HepG2 (cell line): ENCODE measurements around the gene PLPP3. TPM values are rescaled to one million over a fixed set of nuclear protein-coding genes. Genes with fewer than 3 reads are reported as not detected.
A peak's percentile ranks its signal among the peaks of the same experiment; 100 is the strongest.

ENCODE experiments used
- ATAC-seq: fragments of 200-7000 bp; cut with Tn5 transposase; 3 replicates; pipeline ENCODE4 v1.9.1; 2020; ENCODE audit warnings: mild to moderate bottlenecking, moderate library complexity
- BruUV-seq: library from RNA; stranded (reverse); fragments of 400-500 nt; replicated peaks from 2 replicates; lab custom pipeline; 2021; lab: Mats Ljungman, UMichigan
- CTCF ChIA-PET: fragments of 300-600 bp; formaldehyde crosslinking; extraction: SDS; loops from one replicate; lab custom pipeline; 2021; ENCODE audit warnings: low total read pairs, inconsistent platforms, low intra/inter-chr PET ratio; lab: Yijun Ruan, JAX
- POLR2A ChIA-PET: fragments of 350-600 bp; sonication (Branson Sonifier 250); formaldehyde crosslinking; loops from one replicate; lab custom pipeline; 2020; ENCODE audit warnings: antibody characterized with exemption, inconsistent platforms; lab: Yijun Ruan, JAX
- DNase-seq: peaks from one replicate; pipeline ENCODE4 v3.0.0-alpha.2; 2015; ENCODE audit warnings: low spot score
- FAIRE-seq: peaks from 3 replicates; lab custom pipeline; 2011; peaks lifted over from hg19 to GRCh38; lab: Jason Lieb, UNC
- H2AFZ ChIP-seq: one replicate; pipeline ENCODE4 v1.6.1; 2011; ENCODE audit warnings: low read length, inconsistent platforms
- H3K27ac ChIP-seq: fragments of 300-600 bp; 3 replicates; pipeline ENCODE4 v1.8.0; 2011; ENCODE audit warnings: mixed run types, mild to moderate bottlenecking, mixed read lengths, low read length, inconsistent platforms; ENCODE audit not compliant: insufficient read depth; ENCODE audit errors: extremely low read length
- H3K27me3 ChIP-seq, 2 experiments: fragments of 200-600 bp in 1 of 2; 2 replicates in 1 of 2; 3 replicates in 1 of 2; pipeline versions ENCODE4 v1.6.0 to v1.8.0; 2011; ENCODE audit warnings: low read length in 2 of 2, mild to moderate bottlenecking in 2 of 2, moderate library complexity in 2 of 2, inconsistent platforms in 1 of 2; ENCODE audit not compliant: insufficient read depth in 2 of 2, control insufficient read depth in 1 of 2
- H3K36me3 ChIP-seq, 2 experiments: fragments of 200-600 bp in 1 of 2; replicated peaks in 1 of 2; 2 replicates in 1 of 2; 3 replicates in 1 of 2; pipeline versions ENCODE4 v1.5.1 to v1.8.0; 2011; ENCODE audit warnings: low read length in 2 of 2, inconsistent platforms in 1 of 2; ENCODE audit not compliant: insufficient read depth in 2 of 2, control insufficient read depth in 1 of 2
- H3K4me1 ChIP-seq: 2 replicates; pipeline ENCODE4 v1.5.1; 2012; ENCODE audit warnings: low read length, inconsistent platforms; ENCODE audit not compliant: insufficient read depth
- H3K4me2 ChIP-seq: 2 replicates; pipeline ENCODE4 v1.6.0; 2011; ENCODE audit warnings: low read depth, low read length, inconsistent platforms
- H3K4me3 ChIP-seq, 3 experiments: fragments of 200-600 bp in 1 of 3; sonication (generic), shearing (Covaris generic) in 1 of 3; replicated peaks in 1 of 3; 2 replicates each; pipeline ENCODE4 v1.5.1; 2011 to 2016; ENCODE audit warnings: low read length in 3 of 3, inconsistent platforms in 2 of 3, low read depth in 2 of 3, mild to moderate bottlenecking in 2 of 3, control low read depth in 1 of 3, mixed read lengths in 1 of 3; ENCODE audit not compliant: insufficient read depth in 1 of 3
- H3K79me2 ChIP-seq: one replicate; pipeline ENCODE4 v1.6.1; 2011; ENCODE audit warnings: low read length, inconsistent platforms; ENCODE audit not compliant: insufficient read depth
- H3K9ac ChIP-seq: 2 replicates; pipeline ENCODE4 v1.6.0; 2011; ENCODE audit warnings: mild to moderate bottlenecking, low read depth, low read length, inconsistent platforms; ENCODE audit not compliant: insufficient read depth
- H3K9me3 ChIP-seq: 2 replicates; pipeline ENCODE4 v1.5.1; 2012; ENCODE audit warnings: mild to moderate bottlenecking, low read length
- H4K20me1 ChIP-seq: 2 replicates; pipeline ENCODE4 v1.6.0; 2011; ENCODE audit warnings: inconsistent platforms, mild to moderate bottlenecking, low read length, moderate library complexity; ENCODE audit not compliant: insufficient read depth
- CEBPG ChIP-seq: IDR thresholded peaks from 2 replicates; pipeline ENCODE4 v1.6.1; 2016
- ELF4 ChIP-seq: sonication (generic); formaldehyde crosslinking; IDR thresholded peaks from 2 replicates; pipeline ENCODE4 v1.5.0; 2020; ENCODE audit warnings: missing genetic modification reagents, mild to moderate bottlenecking, moderate library complexity, borderline replicate concordance
- EP300 ChIP-seq, 3 experiments: sonication (generic) in 1 of 3; formaldehyde crosslinking in 1 of 3; IDR thresholded peaks; 2 replicates each; pipeline versions ENCODE4 v1.5.1 to v1.6.1; 2011 to 2020; ENCODE audit warnings: low read depth in 2 of 3, low read length in 2 of 3, borderline replicate concordance in 1 of 3, improper control_type of control experiment in 1 of 3, mild to moderate bottlenecking in 1 of 3, missing genetic modification reagents in 1 of 3, moderate library complexity in 1 of 3
- ERF ChIP-seq: IDR thresholded peaks from 2 replicates; pipeline ENCODE4 v1.6.1; 2018; ENCODE audit warnings: missing biosample characterization, missing genetic modification reagents
- GZF1 ChIP-seq: sonication (generic); formaldehyde crosslinking; IDR thresholded peaks from 2 replicates; pipeline ENCODE4 v1.5.1; 2020; ENCODE audit warnings: mild to moderate bottlenecking, missing genetic modification reagents
- HDAC2 ChIP-seq: sonication (generic); formaldehyde crosslinking; IDR thresholded peaks from 2 replicates; pipeline ENCODE4 v1.4.0; 2020; ENCODE audit warnings: missing genetic modification reagents
- HIC2 ChIP-seq: sonication (generic); formaldehyde crosslinking; IDR thresholded peaks from 2 replicates; pipeline ENCODE4 v1.9.0; 2022; ENCODE audit warnings: low read depth, missing genetic modification reagents
- MBD4 ChIP-seq: IDR thresholded peaks from 2 replicates; pipeline ENCODE4 v1.6.1; 2012; ENCODE audit warnings: low read length, inconsistent platforms, borderline replicate concordance
- PPARG ChIP-seq: conservative IDR thresholded peaks from 2 replicates; pipeline ENCODE4 v1.6.1; 2016; ENCODE audit warnings: missing biosample characterization, missing genetic modification reagents
- RBM22 ChIP-seq: fragments of 200-400 bp; formaldehyde crosslinking; optimal IDR thresholded peaks from 2 replicates; pipeline ENCODE3; 2017; ENCODE audit warnings: mild to moderate bottlenecking, low read length, moderate library complexity
- RFX5 ChIP-seq: IDR thresholded peaks from 2 replicates; pipeline ENCODE4 v1.6.1; 2011; ENCODE audit warnings: low read depth, low read length, improper control_type of control experiment
- SALL1 ChIP-seq: sonication (generic); formaldehyde crosslinking; IDR thresholded peaks from 2 replicates; pipeline ENCODE4 v1.8.0; 2022; ENCODE audit warnings: mild to moderate bottlenecking, missing genetic modification reagents
- SOX13 ChIP-seq, 3 experiments: fragments of 450-650 bp in 1 of 3; sonication (generic) in 1 of 3; formaldehyde crosslinking in 1 of 3; IDR thresholded peaks in 2 of 3; conservative IDR thresholded peaks in 1 of 3; 2 replicates each; pipeline versions ENCODE4 v1.5.0 to v1.6.1; 2016 to 2020; ENCODE audit warnings: antibody characterized with exemption in 1 of 3, mild to moderate bottlenecking in 1 of 3, missing compliant biosample characterization in 1 of 3, missing genetic modification reagents in 1 of 3, moderate library complexity in 1 of 3
- SOX6 ChIP-seq, 2 experiments: fragments of 450-650 bp in 1 of 2; sonication (generic) in 1 of 2; formaldehyde crosslinking in 1 of 2; IDR thresholded peaks; 2 replicates each; pipeline versions ENCODE4 v1.4.0 to v1.6.1; 2017 to 2020; ENCODE audit warnings: antibody characterized with exemption in 1 of 2, mild to moderate bottlenecking in 1 of 2, missing genetic modification reagents in 1 of 2
- ZNF350 ChIP-seq: sonication (generic); formaldehyde crosslinking; IDR thresholded peaks from 2 replicates; pipeline ENCODE4 v1.4.0; 2020; ENCODE audit warnings: mild to moderate bottlenecking, low read depth, missing genetic modification reagents, borderline replicate concordance
- ZNF546 ChIP-seq: sonication (generic); formaldehyde crosslinking; conservative IDR thresholded peaks from 2 replicates; pipeline ENCODE4 v1.8.1; 2023; ENCODE audit warnings: mild to moderate bottlenecking, missing genetic modification reagents
- WGBS: methylation state at CpG from one replicate; pipeline ENCODE4 v1.1.6; 2017; ENCODE audit warnings: low lambda C conversion rate; 5-methylcytosine and 5-hydroxymethylcytosine counted together
- in situ Hi-C: cut with HindIII; loops from 2 replicates; pipeline ENCODE4 v1.10.0; 2017; ENCODE audit warnings: low pct_unique_long_range_greater_than_20kb; ENCODE audit not compliant: extremely low pct_ligation_motif_present
- intact Hi-C: fragments of 100-400 bp; cut with micrococcal nuclease; formaldehyde crosslinking; loops from one replicate; pipeline ENCODE4 v1.10.0; 2022; ENCODE audit not compliant: unreplicated experiment
- polyA plus RNA-seq, 8 experiments: library from polyadenylated mRNA; depleted of rRNA in 3 of 8; stranded (reverse) in 7 of 8; unstranded in 1 of 8; fragments of >200 nt; fragmentation: Illumina TruSeq in 4 of 8; extraction: Trizol in 4 of 8; gene quantifications; 2 replicates each; pipeline versions ENCODE4 v1.2.1 to v1.2.3, GENCODE V29; 2011 to 2016; ENCODE audit warnings: low read depth in 4 of 8, missing spikeins in 1 of 8, mixed read lengths in 1 of 8; ENCODE audit not compliant: insufficient read depth in 1 of 8
- total RNA-seq, 5 experiments: library from RNA; depleted of rRNA; stranded (reverse); fragments of >200 nt; fragmentation: Illumina TruSeq; extraction: Trizol; gene quantifications; 2 replicates each; pipeline ENCODE4 v1.2.3, GENCODE V29; 2016; ENCODE audit warnings: low read depth in 1 of 5

The PLPP3 gene
- total and polyA plus RNA-seq, 2 of the 13 experiments (the other 11 are each of a cell fraction or from before 2014, with no cell fraction given), result 49.7 to 65.8 TPM

- ChIA-PET POLR2A (interaction anchor here (0.8 to 1.7 kb wide), 3 partner anchors 13 to 39 kb away, joined by 3 to 4 read pairs (median 4); no protein-coding TSS in a partner anchor), CTCF (no interaction called here)
- Histone ChIP-seq H3K27me3 (no peaks in the 10 kb centered on the region), H3K9ac (no peak overlapping the region), H3K27ac (peak overlapping the region; percentile 27), H3K4me1 (peaks cover 95% of the 10 kb centered on the region), H3K79me2 (peaks cover 99% of the 10 kb centered on the region), H3K36me3 (peaks cover 1 to 10% of the 10 kb centered on the region in 2 experiments; a peak in 3 of 5 replicates), H3K4me3 (no peak overlapping the region), H4K20me1 (peaks cover 26% of the 10 kb centered on the region), H2AFZ (no peak overlapping the region), H3K4me2 (no peak overlapping the region), H3K9me3 (no peaks in the 10 kb centered on the region)
- no peak for DNase-seq
- no TSS peak for BruUV-seq
- in situ Hi-C loops (no loop called here), intact Hi-C loops (no loop called here)
- FAIRE-seq, result no peak
- no peak for ATAC-seq
- peak; percentile 24 for TF ChIP-seq RBM22
- no peak for TF ChIP-seq ERF (CRISPR knock-in tag)
These were observed 30.8 kb downstream of the PLPP3 start for GRCh38 chr1:56548571-56548970.

GRCh38 chr1:56547977-56548376, 31.4 kb downstream of the PLPP3 start:
- Histone ChIP-seq H3K4me3 (no peak overlapping the region), H3K27me3 (no peaks in the 10 kb centered on the region), H3K4me2 (no peak overlapping the region; the same call in 1 of the 2 replicates), H3K27ac (peak overlapping the region; percentile 27), H3K36me3 (peaks cover 0 to 10% of the 10 kb centered on the region in 2 experiments; a peak in 2 of 5 replicates), H2AFZ (no peak overlapping the region), H4K20me1 (peaks cover 24% of the 10 kb centered on the region), H3K79me2 (peaks cover 99% of the 10 kb centered on the region), H3K9me3 (no peaks in the 10 kb centered on the region), H3K4me1 (peaks cover 95% of the 10 kb centered on the region), H3K9ac (no peak overlapping the region)
- FAIRE-seq (peak; percentile 67), ATAC-seq (peak; percentile 91), DNase-seq (peak; percentile 39)
- ChIA-PET POLR2A (interaction anchor here (0.7 to 1.7 kb wide), 4 partner anchors 18 to 38 kb away, joined by 3 to 4 read pairs (median 4); partner anchors contain the start of gene PLPP3), CTCF (no interaction called here)
- BruUV-seq, result no TSS peak
- in situ Hi-C loops (no loop called here), intact Hi-C loops (no loop called here)
- WGBS, result 0% methylated on average over 1 of the region's 2 CpGs
- TF ChIP-seq EP300 (IDR thresholded peaks at IDR 0.05; ENCODE audit: low read depth in 2 of 2, low read length in 2 of 2), result peak in 1 of 2 experiments; percentile 20; a peak in 1 of 4 replicates
- no peak for TF ChIP-seq EP300 (CRISPR knock-in tag; IDR thresholded peaks at IDR 0.05; ENCODE audit: borderline replicate concordance)
- TF ChIP-seq SOX6 (IDR thresholded peaks at IDR 0.05), result no peak
- TF ChIP-seq SOX6 (CRISPR knock-in tag; IDR thresholded peaks at IDR 0.05), result 0 out of 2 replicates have a peak, but pooled peaks have one; percentile 13
- peak; percentile 8 for TF ChIP-seq RBM22
- TF ChIP-seq HDAC2 (CRISPR knock-in tag), result 0 out of 2 replicates have a peak, but pooled peaks have one; percentile 27
- no peak for TF ChIP-seq SOX13 (IDR thresholded peaks at IDR 0.05)
- peak in 1 of 2 experiments; percentile 32; a peak in 1 of 4 replicates for TF ChIP-seq SOX13 (CRISPR knock-in tag; conservative IDR thresholded peaks at IDR 0.05 in 1 of 2, IDR thresholded peaks at IDR 0.05 in 1 of 2)
- TF ChIP-seq CEBPG (CRISPR knock-in tag), result peak; percentile 51; the same call in 1 of the 2 replicates
- no peak for TF ChIP-seq ZNF546 (CRISPR knock-in tag)
- TF ChIP-seq SALL1 (CRISPR knock-in tag), result 0 out of 2 replicates have a peak, but pooled peaks have one; percentile 13
- TF ChIP-seq HIC2 (CRISPR knock-in tag), result no peak
- TF ChIP-seq ZNF350 (CRISPR knock-in tag), result no peak
- no peak for TF ChIP-seq MBD4
- TF ChIP-seq RFX5, result no peak
- peak; percentile 41; the same call in 1 of the 2 replicates for TF ChIP-seq PPARG (CRISPR knock-in tag)
- no peak for TF ChIP-seq ELF4 (CRISPR knock-in tag)
- TF ChIP-seq GZF1 (CRISPR knock-in tag), result no peak
